ENCODE data around the gene DZIP1L.

The DZIP1L gene

GRCh38 chr3:138030734-138031280, 84.6 kb downstream of the DZIP1L start:
- DNase-seq = no peak

GRCh38 chr3:138027821-138028220, 87.6 kb downstream of the DZIP1L start:
- DNase-seq = no peak

GRCh38 chr3:138025553-138025952, 89.9 kb downstream of the DZIP1L start:
- DNase-seq = no peak

DNA sequence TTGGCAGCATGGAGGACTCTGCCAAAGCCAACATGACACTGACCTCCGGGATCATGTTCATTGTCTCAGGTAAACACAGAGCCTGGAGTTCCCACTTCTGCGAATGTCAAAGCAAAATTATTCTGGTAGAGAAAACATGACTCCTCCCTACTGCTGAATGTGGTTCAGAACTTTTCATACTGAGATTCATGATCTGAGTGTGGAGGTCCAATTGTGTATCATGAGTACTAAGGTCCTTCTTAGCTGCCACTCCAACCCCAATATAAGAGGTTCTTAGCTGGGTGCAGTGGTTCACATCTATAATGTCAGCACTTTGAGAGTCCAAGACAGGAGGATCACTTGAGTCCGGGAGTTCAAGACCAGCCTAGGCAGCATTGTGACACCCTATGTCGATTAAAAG, 91.7 kb downstream of the DZIP1L start:
- DNase-seq = no peak

- no peak for DNase-seq
Measured at GRCh38 chr3:138019281-138020069, 95.9 kb downstream of the DZIP1L start.

- DNase-seq = no peak
Measured at GRCh38 chr3:138016065-138016464, 99.3 kb downstream of the DZIP1L start.

- DNase-seq = no peak
Measured at GRCh38 chr3:138012526-138012925, 102.9 kb downstream of the DZIP1L start.

Measured in NCI-H187 treated with DMSO at 0.1 percent for 48 hours (cell line).